NCI-H82 treated with DMSO at 0.1 percent for 48 hours (cell line): ENCODE measurements around the gene ZNF507.
"Not testable (repeated sequence)": the region's sequence is repeated elsewhere in the genome, so short reads cannot be mapped to it uniquely, and the experiment has no call there.

Source experiments
- DNase-seq: peaks from one replicate; lab custom pipeline; 2025; ENCODE audit not compliant: unreplicated experiment; lab: John Stamatoyannopoulos, UW

The ZNF507 gene

DNA sequence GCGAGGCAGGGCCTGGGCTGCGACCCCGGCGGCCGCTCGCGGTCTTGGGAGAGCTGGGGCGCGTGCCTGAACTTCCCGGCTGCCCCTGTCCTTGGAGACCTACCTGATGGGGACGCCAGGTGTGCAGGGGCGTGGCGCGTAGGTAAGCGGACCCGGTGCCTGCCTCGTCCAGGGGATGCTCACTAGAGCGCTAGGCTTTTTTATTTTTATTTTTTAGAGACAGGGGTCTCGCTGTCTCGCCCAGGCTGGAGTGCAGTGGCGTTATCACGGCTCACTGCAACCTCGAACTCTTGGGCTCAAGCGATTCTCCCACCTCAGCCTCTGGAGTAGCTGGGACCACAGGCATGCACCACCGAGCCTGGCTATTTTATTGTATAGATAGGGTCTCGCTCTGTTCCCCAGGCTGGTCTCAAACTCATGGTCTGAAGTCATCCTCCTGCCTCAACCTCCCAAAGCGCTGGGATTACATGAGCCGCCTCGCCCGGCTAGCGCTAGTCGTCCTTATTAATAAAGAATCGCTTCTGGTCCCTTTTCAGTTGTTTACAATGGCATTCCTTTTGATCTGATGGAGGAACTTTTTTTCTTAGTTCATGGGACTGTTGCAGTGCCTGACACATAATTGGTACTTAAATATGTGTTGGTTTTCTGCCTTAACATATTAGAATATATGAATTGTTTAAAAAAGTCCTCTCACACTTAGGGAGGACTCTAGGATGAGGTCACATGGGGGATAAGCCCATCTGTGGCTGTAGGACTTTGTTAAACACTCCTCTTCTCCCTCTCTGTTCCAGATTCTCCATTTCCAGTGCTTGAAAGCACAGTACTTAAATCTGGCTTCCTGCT is 61.0 kb downstream of the ZNF507 start:
- DNase-seq: no peak

DNA sequence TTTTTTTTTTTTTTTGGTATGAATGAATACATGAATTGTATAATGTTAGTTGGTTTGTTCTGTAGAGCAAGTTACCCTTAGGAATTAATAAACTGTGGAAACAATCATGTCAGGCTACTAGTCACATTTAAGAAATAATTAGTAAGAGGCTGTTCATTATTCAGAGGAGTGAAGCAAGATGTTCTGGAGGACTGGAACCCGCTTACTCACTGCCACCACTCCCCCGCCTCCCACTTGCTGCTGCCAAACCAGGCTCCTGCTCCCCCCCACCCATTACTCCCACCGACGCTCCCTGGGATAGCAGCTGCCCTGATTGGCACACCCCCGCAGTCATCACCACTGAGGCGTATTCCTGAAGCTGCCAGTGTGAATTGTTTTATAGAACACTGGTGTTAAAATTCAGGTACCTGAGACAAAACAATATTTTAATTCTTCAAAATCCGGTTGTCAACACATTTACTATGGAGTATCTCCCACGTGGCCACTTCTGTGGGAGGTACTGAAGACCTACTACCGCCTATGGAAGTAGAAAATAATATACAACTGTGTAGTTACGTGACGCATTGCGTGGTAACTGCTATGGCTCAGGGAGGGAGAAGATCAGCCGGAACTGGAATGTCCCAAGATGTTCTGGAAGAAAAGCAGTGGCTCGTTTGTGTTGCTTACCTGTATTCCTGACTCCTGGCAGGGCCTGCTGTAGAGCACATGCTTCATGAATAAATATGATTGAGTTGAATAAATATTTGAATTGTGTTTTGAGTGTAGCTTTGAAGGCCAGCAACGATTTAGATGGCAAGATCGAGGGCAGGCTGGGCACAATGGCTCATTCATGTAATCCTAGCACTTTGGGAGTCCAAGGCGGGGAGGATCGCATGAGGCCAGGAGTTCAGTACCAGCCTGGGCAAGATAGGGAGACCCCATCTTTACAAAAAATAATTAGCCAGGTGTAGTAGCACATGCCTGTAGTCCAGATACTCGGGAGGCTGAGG is 61.9 kb downstream of the ZNF507 start:
- no peak for DNase-seq

DNA sequence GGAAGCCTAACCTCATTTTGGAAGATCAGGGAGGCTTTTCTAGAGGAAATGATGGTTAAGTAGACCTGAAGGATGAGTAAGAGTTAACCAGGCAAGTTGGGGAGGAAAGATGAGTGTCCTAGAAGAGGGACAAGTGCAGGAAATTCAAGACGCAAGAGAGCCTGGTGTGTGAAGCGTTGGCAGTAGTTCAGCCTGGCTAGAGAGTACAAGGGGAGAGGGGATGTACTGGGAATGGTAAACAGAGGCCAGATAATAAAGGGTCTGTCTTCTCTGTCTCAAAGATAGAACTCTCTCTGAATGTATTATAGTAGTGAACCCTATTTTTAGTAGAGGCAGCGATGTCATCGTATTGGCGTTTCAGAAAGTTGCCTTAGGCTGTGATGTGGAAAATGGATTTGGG is 69.8 kb downstream of the ZNF507 start:
- DNase-seq: no peak

DNA sequence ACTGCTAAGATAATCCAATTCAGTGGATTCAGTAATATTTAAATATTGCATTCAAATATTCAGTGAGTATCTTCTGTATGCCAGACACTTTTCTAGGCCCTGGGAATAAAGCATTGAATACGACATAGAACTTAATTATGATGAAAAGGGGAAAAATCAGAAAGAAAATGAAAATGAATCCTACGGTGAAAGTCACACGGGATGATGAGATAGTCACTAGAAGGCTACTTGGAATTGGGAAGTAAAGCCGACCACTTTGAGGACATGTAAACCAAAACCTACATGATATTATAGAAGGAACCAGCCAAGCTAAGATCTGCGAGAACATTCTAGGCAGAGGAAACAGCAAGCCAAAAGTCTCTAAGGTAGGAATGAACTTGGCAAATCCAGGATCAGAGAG is 70.3 kb downstream of the ZNF507 start:
- DNase-seq: no peak

DNA sequence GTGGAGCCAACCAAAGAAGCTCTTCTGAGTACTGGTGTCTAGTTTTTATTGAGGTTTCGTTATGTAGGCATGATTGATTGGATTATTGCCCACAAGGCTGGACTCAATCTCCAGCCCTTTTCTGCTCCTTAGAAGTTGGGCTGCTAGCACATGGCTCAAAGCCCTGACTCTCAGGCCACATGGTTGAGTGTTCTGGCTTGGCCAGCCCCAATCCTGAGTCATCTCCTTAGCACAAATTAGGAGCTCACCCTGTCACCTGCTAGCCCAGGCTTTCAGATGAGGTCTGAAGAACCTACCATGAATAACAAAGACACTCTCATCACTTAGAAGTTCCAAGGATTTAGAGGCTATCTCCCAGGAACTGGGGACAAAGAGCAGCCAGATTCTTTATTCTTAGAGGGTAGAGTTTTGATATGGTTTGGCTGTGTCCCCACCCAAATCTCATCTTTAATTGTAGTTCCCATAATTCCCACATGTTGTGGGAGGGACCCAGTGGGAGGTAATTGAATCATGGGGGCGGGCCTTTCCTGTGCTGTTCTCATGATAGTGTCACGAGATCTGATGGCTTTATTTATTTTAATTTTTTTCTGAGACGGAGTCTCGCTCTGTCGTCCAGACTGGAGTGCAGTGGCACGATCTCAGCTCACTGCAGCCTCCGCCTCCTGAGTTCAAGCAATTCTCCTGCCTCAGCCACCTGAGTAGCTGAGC is 71.5 kb downstream of the ZNF507 start:
- no peak for DNase-seq

DNA sequence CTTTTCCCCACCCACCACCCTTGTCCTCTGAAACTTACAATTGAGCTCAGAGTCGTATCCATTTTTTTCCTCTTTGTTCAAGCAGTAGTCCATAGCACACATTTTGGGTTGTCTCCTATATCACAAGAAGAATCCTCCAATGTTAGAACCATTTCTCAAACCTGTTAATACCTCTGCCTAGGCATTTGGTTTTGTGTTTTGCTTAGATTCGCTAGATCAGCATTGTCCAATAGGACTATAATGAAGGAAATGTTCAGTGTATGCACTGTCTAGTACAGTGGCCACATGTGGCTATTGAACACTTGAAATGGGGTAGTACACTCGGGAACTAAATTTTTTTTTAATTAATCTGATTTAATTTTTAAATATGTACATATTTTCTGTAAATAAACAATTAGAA is 72.7 kb downstream of the ZNF507 start:
- DNase-seq: no peak

DNA sequence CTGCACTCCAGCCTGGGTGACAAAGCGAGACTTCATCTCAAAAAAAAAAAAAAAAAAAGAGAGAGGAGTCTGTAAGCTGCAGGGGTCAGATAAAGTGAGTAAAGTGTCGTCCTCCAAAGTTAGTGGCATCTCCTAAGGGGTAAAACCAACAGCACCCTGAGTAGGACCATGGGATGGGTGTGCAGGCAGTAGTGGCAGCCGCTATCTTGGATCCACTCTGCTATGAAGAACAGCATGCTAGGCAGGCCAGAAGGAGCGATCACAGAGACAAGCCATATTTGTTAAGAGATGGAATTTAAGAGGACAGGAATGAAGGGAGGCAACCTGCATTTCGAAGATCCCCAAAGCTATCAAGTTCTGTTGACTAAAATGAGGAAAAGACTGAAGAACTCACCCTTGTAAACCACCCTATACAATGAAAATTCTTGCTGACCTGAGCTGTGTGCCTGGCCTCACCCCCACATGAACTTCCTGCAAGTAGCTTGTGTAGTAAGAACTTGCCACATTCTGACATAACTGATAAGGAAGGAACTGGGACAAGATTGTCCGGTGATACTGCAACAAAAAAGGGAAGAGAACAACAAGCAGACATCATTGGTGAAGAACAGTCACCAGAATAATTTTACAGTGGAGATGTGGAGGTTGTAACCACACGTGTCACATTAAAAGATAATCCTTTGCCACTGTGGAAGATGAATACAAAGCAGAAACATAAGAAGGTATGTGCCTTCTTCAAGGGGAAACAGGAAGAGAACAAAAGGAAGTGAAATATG is 76.4 kb downstream of the ZNF507 start:
- DNase-seq: no peak

DNA sequence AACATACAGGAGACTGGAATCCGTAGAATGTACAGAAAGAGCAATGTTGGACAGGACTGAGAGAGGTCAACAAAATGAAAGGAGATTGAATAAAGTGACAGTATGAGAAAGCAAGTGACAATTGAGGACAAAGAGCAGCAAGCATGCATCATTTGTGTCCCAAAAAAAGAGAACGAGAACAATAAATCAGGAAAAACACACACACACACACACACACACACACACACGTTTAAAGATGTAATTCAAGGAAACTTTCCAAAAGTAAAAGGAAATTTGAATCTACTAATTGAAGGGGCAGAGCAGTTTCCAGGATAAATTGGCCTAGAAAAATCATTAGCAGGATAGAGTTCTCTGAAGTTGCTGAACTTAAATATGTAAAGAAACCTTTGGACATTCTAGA is 77.0 kb downstream of the ZNF507 start:
- DNase-seq: no peak

DNA sequence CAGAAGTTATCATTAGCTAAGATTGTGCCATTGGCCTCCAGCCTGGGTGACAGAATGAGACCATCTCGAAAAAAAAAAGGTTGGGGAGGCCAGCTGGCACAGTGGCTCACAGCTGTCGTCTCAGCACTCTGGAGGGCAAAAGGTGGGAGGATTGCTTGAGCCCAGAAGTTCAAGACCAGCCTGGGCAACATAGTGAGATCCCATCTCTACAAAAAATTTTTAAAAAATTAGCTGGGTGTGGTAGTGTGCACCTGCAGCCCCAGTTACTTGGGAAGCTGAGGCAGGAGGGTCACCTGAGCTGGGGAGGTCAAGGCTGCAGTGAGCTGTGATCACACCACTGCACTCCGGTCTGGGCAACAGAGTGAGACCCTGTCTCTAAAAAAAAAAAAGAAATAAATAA is 78.5 kb downstream of the ZNF507 start:
- DNase-seq: not testable (repeated sequence)

DNA sequence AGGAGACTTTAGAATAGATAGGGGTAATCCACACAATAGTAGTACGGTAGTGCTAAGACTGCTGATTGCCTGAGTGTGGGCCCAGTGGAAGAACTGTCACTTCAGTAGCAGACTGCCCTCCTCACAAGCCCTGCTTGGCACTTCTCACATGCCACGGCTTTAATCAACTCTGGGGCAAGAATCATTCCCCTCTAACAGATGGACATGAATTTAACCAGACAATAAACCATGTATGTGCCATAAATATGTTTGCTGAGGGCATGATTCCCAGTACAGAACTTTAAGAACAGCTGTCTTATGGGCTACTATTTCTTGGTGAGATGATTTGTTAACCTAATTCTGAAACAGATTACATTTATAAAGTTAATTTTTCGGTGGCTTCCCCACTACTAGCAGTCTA is 82.1 kb downstream of the ZNF507 start:
- DNase-seq: no peak

DNA sequence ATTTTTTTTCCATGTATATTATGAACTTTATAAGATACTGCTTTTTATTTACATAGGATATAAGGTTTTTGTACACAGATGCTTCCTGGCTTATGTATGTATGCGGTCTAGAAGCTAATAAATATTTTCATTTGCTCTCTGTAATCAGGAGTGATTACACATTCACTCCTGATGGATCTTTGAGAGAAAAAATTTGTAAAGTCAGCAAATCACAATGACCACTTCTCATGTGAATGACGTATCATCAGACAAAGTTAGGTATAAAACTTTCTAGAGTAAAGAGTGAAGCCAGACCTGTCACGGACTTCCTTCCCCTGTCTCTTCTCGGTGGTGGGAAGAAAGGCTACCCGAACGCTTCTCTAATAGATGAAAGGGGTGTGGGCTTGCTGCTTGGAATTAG is 91.3 kb downstream of the ZNF507 start:
- DNase-seq: no peak

DNA sequence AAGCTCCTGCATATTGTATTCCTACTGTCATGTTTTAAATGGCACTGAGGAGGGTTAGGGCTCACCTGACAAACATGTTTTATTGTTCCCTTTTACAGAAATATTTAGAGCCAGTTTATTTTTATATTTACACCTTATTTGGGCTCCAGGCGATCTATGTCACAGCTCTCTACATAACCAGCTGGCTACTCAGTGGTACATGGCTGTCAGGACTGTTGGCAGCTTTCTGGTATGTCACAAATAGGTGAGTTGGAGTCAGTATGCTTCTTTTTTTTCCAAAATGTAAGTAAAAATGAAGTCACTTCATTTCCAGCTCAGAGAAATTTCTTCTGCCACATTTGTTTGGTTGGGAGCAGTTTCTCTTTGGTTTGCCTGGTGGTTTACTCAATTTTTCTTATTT is 91.7 kb downstream of the ZNF507 start:
- DNase-seq: no peak
